Ovary (tissue), 3 donors: ENCODE results near the gene SWT1.

Experiments
- EP300 ChIP-seq: sonication (generic); formaldehyde crosslinking; IDR thresholded peaks from one replicate; pipeline ENCODE4 v1.6.1; 2017; ENCODE audit warnings: antibody characterized with exemption
- POLR2A ChIP-seq: fragments of 450-650 bp; IDR thresholded peaks from one replicate; pipeline ENCODE4 v1.6.1; 2017; ENCODE audit warnings: antibody characterized with exemption, mild to moderate bottlenecking, moderate library complexity
- TF ChIP-seq, protein P1 (sequence below), 3 donors: fragments of 450-650 bp in 2 of 3; fragments of 200-600 bp in 1 of 3; IDR thresholded peaks; one replicate each; pipeline versions ENCODE4 v1.5.1 to v1.8.0; 2016 to 2022; ENCODE audit warnings: antibody characterized with exemption in 3 of 3, mild to moderate bottlenecking in 1 of 3
- donor health status: DM: no; HTN: no; CAD: no.

DNA sequence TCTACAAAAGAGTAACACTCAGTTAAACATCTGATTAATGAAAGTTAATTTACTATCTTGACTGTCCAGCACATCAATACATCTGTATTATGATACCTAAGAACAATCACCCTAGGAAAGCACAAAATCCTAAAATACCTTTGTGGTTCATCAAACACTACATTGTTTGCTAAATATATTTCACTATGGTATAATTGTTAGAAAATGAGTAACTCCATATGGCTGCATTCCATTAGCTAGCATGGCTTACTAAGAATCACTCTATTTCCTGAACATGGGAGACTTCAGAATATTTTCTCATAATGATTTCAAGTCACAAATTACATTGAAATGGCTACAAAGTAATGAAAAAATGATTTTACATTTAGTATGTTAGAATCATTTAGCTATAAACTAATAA lies 12.7 kb upstream of the SWT1 start:
- TF ChIP-seq, protein P1, sequence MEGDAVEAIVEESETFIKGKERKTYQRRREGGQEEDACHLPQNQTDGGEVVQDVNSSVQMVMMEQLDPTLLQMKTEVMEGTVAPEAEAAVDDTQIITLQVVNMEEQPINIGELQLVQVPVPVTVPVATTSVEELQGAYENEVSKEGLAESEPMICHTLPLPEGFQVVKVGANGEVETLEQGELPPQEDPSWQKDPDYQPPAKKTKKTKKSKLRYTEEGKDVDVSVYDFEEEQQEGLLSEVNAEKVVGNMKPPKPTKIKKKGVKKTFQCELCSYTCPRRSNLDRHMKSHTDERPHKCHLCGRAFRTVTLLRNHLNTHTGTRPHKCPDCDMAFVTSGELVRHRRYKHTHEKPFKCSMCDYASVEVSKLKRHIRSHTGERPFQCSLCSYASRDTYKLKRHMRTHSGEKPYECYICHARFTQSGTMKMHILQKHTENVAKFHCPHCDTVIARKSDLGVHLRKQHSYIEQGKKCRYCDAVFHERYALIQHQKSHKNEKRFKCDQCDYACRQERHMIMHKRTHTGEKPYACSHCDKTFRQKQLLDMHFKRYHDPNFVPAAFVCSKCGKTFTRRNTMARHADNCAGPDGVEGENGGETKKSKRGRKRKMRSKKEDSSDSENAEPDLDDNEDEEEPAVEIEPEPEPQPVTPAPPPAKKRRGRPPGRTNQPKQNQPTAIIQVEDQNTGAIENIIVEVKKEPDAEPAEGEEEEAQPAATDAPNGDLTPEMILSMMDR (IDR thresholded peaks at IDR 0.05) = no peak
- TF ChIP-seq EP300 (no peak), POLR2A (no peak)
